ENCODE measurements around the gene EDARADD.
A peak's percentile ranks its signal among the peaks of the same experiment; 100 is the strongest.
"Not testable (repeated sequence)": the region's sequence is repeated elsewhere in the genome, so short reads cannot be mapped to it uniquely, and the experiment has no call there.

The EDARADD gene

GRCh38 chr1:236393681-236394481 is at the start of gene EDARADD:
Gene EDARADD (plus strand): TSS chr1:236394286. CDS start chr1:236394445, 159 bp downstream.
- DNase-seq: no peak

DNA sequence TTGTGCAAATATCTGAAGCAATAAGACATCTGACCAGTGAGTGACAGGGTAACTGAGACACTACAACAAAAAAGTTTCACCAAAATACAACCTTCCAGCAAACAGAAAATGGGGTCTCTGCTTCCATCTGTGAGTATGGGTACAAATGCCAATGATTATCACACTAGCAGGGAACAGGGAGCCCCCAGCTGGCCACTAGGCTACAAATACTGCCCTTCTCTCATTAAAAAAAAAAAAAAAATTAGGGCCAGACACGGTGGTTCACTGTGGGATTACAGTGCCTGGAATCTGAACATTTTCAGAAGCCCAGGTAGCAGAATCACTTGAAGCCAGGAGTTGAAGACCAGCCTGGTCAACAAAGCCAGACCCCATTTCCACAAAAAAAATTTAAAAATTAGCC is 48.4 kb upstream of the EDARADD start:
- no peak for DNase-seq

DNA sequence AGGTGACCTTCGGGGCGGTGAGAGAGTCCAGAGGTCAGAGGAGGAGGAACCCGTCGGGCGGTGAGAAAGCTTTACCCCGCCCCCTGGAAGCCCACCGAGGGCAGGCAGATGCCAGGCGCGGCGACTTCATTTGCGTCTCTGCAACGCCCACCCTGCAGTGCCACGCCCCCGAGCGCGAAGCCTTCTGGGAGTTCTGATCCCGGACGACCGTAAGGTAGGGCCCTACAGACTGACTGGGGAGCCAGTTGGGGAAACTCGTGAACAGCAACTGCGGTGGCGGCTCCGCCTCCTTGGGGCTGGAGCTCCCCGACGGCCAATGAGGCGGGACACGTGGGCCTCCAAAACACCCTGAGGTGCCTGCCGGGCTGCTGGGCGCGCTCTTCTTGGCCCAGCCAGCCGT is 46.0 kb upstream of the EDARADD start:
- no peak for DNase-seq

DNA sequence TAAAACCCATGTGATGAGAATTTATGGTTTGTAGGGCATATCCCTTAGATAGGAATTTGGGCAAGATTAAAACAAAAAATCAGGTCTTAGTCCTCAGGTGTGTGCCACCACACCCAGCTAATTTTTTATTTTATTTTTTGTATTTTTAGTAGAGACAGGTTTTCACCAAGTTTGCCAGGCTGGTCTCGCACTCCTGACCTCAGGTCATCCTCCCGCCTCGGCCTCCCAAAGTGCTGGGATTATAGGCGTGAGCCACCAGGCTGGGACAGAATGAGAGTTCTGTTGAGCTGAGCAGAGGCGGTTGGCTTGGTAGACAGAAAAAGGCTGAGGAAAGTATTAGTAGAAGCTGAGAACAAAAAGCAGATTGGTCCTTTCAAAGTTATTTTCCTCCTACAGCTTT is 43.8 kb upstream of the EDARADD start:
- no peak for DNase-seq

GRCh38 chr1:236351875-236352573 is 42.1 kb upstream of the EDARADD start:
- DNase-seq: no peak

DNA sequence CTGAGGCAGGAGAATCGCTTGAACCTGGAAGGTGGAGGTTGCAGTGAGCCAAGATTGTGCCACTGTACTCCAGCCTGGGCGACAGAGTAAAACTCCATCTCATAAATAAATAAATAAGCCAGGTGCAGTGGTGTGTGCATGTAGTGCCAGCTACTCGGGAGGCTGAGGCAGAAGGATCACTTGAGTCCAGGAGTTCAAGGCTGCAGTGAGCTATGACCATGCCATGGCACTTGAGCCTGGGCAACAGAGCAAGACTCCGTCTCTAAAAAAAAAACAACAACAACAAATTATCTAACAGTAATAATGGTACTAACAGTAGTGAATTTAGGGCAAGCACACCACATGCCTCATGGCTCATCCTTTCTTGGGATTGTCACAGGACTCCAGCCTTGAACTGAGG is 41.3 kb upstream of the EDARADD start:
- DNase-seq: not testable (repeated sequence)

GRCh38 chr1:236353813-236354212 is 40.3 kb upstream of the EDARADD start:
- DNase-seq: no peak

- DNase-seq: no peak
Measured at GRCh38 chr1:236354330-236355147, 39.5 kb upstream of the EDARADD start.

DNA sequence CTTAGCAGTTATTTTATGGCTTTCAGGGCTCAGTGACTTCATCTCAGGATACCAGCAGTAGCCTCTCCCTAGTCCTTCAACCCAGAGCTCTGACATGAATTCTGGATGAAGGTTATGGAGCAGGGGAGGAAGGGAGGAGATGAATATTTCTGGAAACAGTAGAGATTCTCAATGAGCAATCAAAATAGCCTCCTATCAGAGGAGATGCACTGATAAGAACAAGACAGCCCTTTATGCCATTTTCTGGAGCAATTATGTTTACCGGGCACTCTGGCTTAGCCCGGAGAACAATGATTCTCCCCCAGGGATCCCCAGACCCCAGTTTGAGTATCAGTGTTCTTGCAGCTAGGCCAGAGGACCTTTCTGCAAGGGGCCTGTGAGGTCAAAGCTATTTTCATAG is 37.9 kb upstream of the EDARADD start:
- DNase-seq: no peak

GRCh38 chr1:236361909-236362590 is 32.0 kb upstream of the EDARADD start:
- no peak for DNase-seq

DNA sequence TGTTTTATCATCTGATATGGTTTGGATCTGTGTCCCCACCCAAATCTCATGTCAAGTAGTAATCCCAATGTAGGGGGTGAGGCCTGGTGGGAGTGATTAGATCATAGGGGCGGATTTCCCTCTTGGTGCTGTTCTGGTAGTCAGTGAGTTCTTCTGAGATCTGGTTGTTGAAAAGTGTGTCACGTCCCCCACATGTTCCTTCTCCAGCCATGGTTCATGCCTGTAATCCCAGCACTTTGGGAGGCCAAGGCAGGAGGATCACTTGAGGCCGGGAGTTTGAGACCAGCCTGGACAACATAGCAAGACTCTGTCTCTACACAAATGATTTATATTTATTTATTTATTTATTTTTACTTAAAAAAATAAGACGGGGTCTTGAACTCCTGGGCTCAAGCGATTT is 30.8 kb upstream of the EDARADD start:
- DNase-seq: no peak

GRCh38 chr1:236365999-236366570 is 28.0 kb upstream of the EDARADD start:
- no peak for DNase-seq

- DNase-seq: not testable (repeated sequence)
Measured at GRCh38 chr1:236366681-236367080, 27.4 kb upstream of the EDARADD start.

GRCh38 chr1:236370420-236370819 is 23.7 kb upstream of the EDARADD start:
- peak; percentile 25 for DNase-seq

- no peak for DNase-seq
Measured at GRCh38 chr1:236371083-236371482, 23.0 kb upstream of the EDARADD start.

DNA sequence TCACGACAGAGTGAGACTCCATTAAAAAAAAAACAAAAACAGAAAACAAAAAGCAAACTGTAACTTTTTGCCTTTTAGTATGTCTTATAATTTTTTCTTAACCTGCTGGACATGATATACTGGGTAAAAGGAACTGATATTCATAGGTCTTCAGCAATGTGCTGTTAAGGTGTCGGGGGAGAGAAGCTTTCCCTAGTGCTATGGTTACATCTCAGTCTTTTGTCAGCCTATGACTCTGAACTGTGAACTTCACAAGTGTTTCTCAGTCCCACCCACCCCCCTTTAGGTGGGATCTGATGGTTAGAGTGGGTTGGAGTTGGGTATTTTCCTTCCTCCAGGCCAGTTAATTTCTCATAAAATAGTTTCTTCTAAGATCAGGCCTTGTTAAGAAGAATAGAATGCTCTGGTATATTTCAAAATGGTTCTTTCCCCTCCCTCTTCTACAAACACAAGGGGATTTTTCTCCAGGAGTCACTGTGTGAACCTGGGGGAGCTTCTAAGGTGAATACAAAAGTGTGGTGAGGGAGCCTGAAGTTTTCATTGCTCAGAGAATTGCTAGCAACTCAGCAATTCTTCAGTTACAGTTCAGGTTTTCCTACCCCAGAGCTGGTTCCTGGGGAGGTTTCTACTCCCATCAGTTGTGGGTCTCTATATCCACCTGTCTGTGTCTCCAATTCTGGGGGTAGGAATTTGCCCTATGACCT is 16.1 kb upstream of the EDARADD start:
- no peak for DNase-seq

DNA sequence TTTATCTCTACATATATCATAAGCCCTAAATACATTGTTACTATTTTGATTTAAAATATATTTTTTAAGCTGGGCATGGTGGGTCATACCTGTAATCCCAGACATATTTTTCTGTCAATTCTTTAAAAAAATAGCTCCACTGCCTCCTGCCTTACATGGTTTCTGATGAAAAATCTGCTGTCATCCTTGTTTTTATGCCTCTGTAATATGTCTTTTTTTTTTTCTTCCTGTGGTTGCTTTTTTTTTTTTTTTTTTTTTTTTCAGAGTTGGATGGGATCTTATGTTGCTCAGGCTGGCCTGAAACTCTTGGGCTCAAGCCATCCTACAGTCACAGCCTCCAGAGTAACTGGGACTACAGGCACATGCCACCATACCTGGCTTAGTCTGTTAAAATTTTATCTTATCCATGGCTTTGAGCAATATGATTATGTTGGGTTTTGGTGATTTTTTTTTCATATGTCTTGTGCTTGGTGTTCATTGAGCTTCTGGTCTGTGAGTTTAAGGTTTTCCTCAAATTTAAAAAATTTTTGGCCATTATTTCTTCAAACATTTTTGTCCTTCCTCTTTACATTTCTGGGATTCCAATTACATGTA is 12.4 kb upstream of the EDARADD start:
- no peak for DNase-seq

DNA sequence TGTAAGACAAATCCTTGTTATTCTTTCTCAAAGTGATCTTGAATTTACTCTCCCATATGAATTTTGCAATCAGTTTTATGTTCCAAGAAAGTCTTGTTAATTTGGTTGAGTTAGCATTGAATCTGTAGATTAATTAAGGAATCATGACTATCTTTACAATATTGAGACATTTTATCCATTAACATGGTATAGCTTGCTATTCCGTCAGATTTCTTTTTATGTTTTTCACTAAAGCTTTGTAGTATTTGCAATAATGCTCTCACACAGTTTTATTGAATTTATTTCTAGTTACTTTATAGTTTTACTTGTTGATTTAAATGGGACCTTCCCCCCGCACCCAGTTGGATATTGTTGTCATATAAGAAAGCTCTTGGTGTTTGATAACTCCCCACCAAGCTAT is 5.8 kb upstream of the EDARADD start:
- DNase-seq: no peak

- no peak for DNase-seq
Measured at GRCh38 chr1:236389253-236389652, 4.8 kb upstream of the EDARADD start.

- no peak for DNase-seq
Measured at GRCh38 chr1:236391008-236391407, 3.1 kb upstream of the EDARADD start.

- DNase-seq: no peak
Measured at GRCh38 chr1:236392182-236392581, 1.9 kb upstream of the EDARADD start.

DNA sequence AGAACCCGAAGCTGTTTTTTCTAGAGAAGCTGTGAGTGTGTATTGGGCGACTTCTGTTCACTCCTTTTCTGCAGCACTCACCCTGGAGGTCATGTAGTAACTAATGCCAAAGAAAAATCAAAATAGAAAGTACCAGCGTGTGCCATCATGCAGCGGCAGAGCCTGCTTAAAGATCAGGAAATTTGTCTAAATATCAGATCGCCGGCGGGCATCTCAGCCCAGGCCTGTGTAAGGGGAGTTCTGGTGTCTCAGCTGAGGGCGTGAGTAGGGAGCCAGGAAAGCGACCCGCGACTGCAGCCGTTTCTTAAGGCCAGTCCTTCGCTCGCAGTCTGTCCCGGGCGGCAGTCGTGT is 768 bp downstream of the EDARADD start:
- DNase-seq: no peak
